DLD1 (cell line): ENCODE data around the gene UBL3.

ENCODE experiments used
- in situ Hi-C: cut with HindIII; loops from 2 replicates; pipeline ENCODE4 v1.10.0; 2017; ENCODE audit warnings: low sequenced_read_pairs

Gene UBL3

GRCh38 chr13:29761815-29762214, 88.6 kb downstream of the UBL3 start:
- in situ Hi-C loops = no loop called here

- in situ Hi-C loops = no loop called here
These were observed 89.3 kb downstream of the UBL3 start for GRCh38 chr13:29761160-29761559.

- in situ Hi-C loops = no loop called here
These were observed 89.9 kb downstream of the UBL3 start for GRCh38 chr13:29760544-29760943.

GRCh38 chr13:29758531-29759114, 91.8 kb downstream of the UBL3 start:
- in situ Hi-C loops = no loop called here

- in situ Hi-C loops = no loop called here
These were observed 93.9 kb downstream of the UBL3 start for GRCh38 chr13:29756506-29756905.

GRCh38 chr13:29754473-29754806, 96.0 kb downstream of the UBL3 start:
- in situ Hi-C loops = no loop called here

GRCh38 chr13:29753618-29754472, 96.6 kb downstream of the UBL3 start:
- in situ Hi-C loops = no loop called here

- in situ Hi-C loops = no loop called here
These were observed 98.2 kb downstream of the UBL3 start for GRCh38 chr13:29752175-29752574.

- in situ Hi-C loops = no loop called here
These were observed 100.3 kb downstream of the UBL3 start for GRCh38 chr13:29750183-29750530.

- in situ Hi-C loops = no loop called here
These were observed 100.8 kb downstream of the UBL3 start for GRCh38 chr13:29749401-29750182.

GRCh38 chr13:29748097-29748496, 102.3 kb downstream of the UBL3 start:
- in situ Hi-C loops = no loop called here

- in situ Hi-C loops = no loop called here
These were observed 104.2 kb downstream of the UBL3 start for GRCh38 chr13:29746148-29746677.

- in situ Hi-C loops = no loop called here
These were observed 104.7 kb downstream of the UBL3 start for GRCh38 chr13:29745704-29746103.

- in situ Hi-C loops = no loop called here
These were observed 107.1 kb downstream of the UBL3 start for GRCh38 chr13:29743201-29743786.

GRCh38 chr13:29740961-29741360, 109.5 kb downstream of the UBL3 start:
- in situ Hi-C loops = no loop called here

GRCh38 chr13:29737061-29737460, 113.4 kb downstream of the UBL3 start:
- in situ Hi-C loops = no loop called here

GRCh38 chr13:29733147-29733611, 117.2 kb downstream of the UBL3 start:
- in situ Hi-C loops = no loop called here

- in situ Hi-C loops = no loop called here
These were observed 120.2 kb downstream of the UBL3 start for GRCh38 chr13:29730253-29730652.

GRCh38 chr13:29722415-29722814, 128.0 kb downstream of the UBL3 start:
- in situ Hi-C loops = no loop called here

GRCh38 chr13:29721766-29722165, 128.7 kb downstream of the UBL3 start:
- in situ Hi-C loops = no loop called here

- in situ Hi-C loops = no loop called here
These were observed 131.7 kb downstream of the UBL3 start for GRCh38 chr13:29718694-29719093.
